IMR-90 (cell line): ENCODE results near the gene NUFIP2. TPM values are rescaled to one million over a fixed set of nuclear protein-coding genes. Genes with fewer than 3 reads are reported as not detected.

Experiments used
- ATAC-seq: fragments of 200-7000 bp; cut with Tn5 transposase; 2 replicates; pipeline ENCODE4 v1.9.1; 2020; ENCODE audit warnings: low read depth, mild to moderate bottlenecking, moderate library complexity
- BruUV-seq: library from RNA; stranded (reverse); fragments of 400-500 nt; replicated peaks from 2 replicates; lab custom pipeline; 2021; lab: Mats Ljungman, UMichigan
- CTCF ChIA-PET: fragments of 300-600 bp; formaldehyde crosslinking; extraction: SDS; loops from one replicate; lab custom pipeline; 2021; ENCODE audit warnings: antibody characterized with exemption; lab: Yijun Ruan, JAX
- POLR2A ChIA-PET: fragments of 300-600 bp; sonication (Branson Sonifier 250); formaldehyde crosslinking; loops from one replicate; lab custom pipeline; 2022; ENCODE audit warnings: antibody characterized with exemption; ENCODE audit not compliant: unreplicated experiment; lab: Charles Lee
- DNase-seq: peaks from one replicate; pipeline ENCODE4 v3.0.0; 2013
- H2AFZ ChIP-seq: replicated peaks from 2 replicates; pipeline ENCODE3; 2013; ENCODE audit warnings: low read length, mild to moderate bottlenecking; ENCODE audit not compliant: poor library complexity
- H2AK5ac ChIP-seq: 2 replicates; pipeline ENCODE4 v1.6.1; 2013; ENCODE audit warnings: low read depth, low read length, inconsistent platforms
- H2AK9ac ChIP-seq: replicated peaks from 2 replicates; pipeline ENCODE3; 2013; ENCODE audit warnings: mild to moderate bottlenecking, low read depth, low read length, moderate library complexity; ENCODE audit not compliant: poor library complexity
- H2BK120ac ChIP-seq: 2 replicates; pipeline ENCODE4 v1.6.1; 2013; ENCODE audit warnings: low read depth, low read length, inconsistent platforms
- H2BK15ac ChIP-seq: 3 replicates; pipeline ENCODE4 v1.6.1; 2013; ENCODE audit warnings: low read depth, low read length, inconsistent platforms
- H2BK20ac ChIP-seq: 2 replicates; pipeline ENCODE4 v1.6.1; 2013; ENCODE audit warnings: low read depth, mild to moderate bottlenecking, inconsistent platforms, low read length, moderate library complexity
- H2BK5ac ChIP-seq: 2 replicates; pipeline ENCODE4 v1.6.1; 2013; ENCODE audit warnings: mild to moderate bottlenecking, low read depth, low read length, inconsistent platforms; ENCODE audit not compliant: poor library complexity, severe bottlenecking
- H3K14ac ChIP-seq: replicated peaks from 2 replicates; pipeline ENCODE4 v1.6.1; 2013; ENCODE audit warnings: low read depth, low read length, inconsistent platforms
- H3K18ac ChIP-seq: 2 replicates; pipeline ENCODE4 v1.6.1; 2013; ENCODE audit warnings: low read depth, low read length, control low read depth
- H3K23ac ChIP-seq: 2 replicates; pipeline ENCODE4 v1.6.1; 2013; ENCODE audit warnings: low read depth, low read length, inconsistent platforms
- H3K27ac ChIP-seq: 2 replicates; pipeline ENCODE4 v1.5.1; 2013; ENCODE audit warnings: mild to moderate bottlenecking, control low read depth, low read length; ENCODE audit not compliant: insufficient read depth
- H3K27me3 ChIP-seq: 2 replicates; pipeline ENCODE4 v1.6.1; 2013; ENCODE audit warnings: low read length; ENCODE audit not compliant: control insufficient read depth, insufficient read depth
- H3K36me3 ChIP-seq: 2 replicates; pipeline ENCODE4 v1.6.1; 2013; ENCODE audit warnings: low read length, mixed read lengths; ENCODE audit not compliant: control insufficient read depth, insufficient read depth
- H3K4ac ChIP-seq: 2 replicates; pipeline ENCODE4 v1.6.1; 2013; ENCODE audit warnings: low read depth, low read length, inconsistent platforms
- H3K4me1 ChIP-seq: 2 replicates; pipeline ENCODE4 v1.6.1; 2013; ENCODE audit warnings: low read length, mixed read lengths; ENCODE audit not compliant: control insufficient read depth, insufficient read depth
- H3K4me2 ChIP-seq: 2 replicates; pipeline ENCODE4 v1.6.1; 2013; ENCODE audit warnings: low read depth, mild to moderate bottlenecking, control low read depth, low read length, moderate library complexity
- H3K4me3 ChIP-seq: 2 replicates; pipeline ENCODE4 v1.5.1; 2013; ENCODE audit warnings: low read depth, mild to moderate bottlenecking, control low read depth, low read length, moderate library complexity; ENCODE audit not compliant: insufficient read depth
- H3K56ac ChIP-seq: 2 replicates; pipeline ENCODE4 v1.6.1; 2013; ENCODE audit warnings: low read length, inconsistent platforms; ENCODE audit not compliant: insufficient read depth; ENCODE audit errors: extremely low read depth
- H3K79me1 ChIP-seq, 2 experiments: 2 replicates each; pipeline ENCODE4 v1.6.1; 2013; ENCODE audit warnings: low read length in 2 of 2, inconsistent platforms in 1 of 2, low read depth in 1 of 2
- H3K9ac ChIP-seq: 2 replicates; pipeline ENCODE4 v1.6.1; 2013; ENCODE audit warnings: low read depth, low read length, control low read depth
- H3K9me1 ChIP-seq: 2 replicates; pipeline ENCODE4 v1.6.1; 2013; ENCODE audit warnings: low read length, inconsistent platforms; ENCODE audit not compliant: insufficient read depth
- H3K9me3 ChIP-seq: 2 replicates; pipeline ENCODE4 v1.6.1; 2013; ENCODE audit warnings: low read length; ENCODE audit not compliant: control insufficient read depth, insufficient read depth
- H4K20me1 ChIP-seq: 2 replicates; pipeline ENCODE4 v1.6.1; 2013; ENCODE audit warnings: low read length, inconsistent platforms; ENCODE audit not compliant: insufficient read depth
- H4K5ac ChIP-seq: 2 replicates; pipeline ENCODE4 v1.6.1; 2013; ENCODE audit warnings: mild to moderate bottlenecking, low read depth, low read length, control low read depth
- H4K8ac ChIP-seq, 2 experiments: 2 replicates each; pipeline ENCODE4 v1.6.1; 2013; ENCODE audit warnings: low read depth in 2 of 2, low read length in 2 of 2, control low read depth in 1 of 2, inconsistent platforms in 1 of 2
- H4K91ac ChIP-seq: 2 replicates; pipeline ENCODE4 v1.6.1; 2013; ENCODE audit warnings: low read depth, low read length, inconsistent platforms; ENCODE audit not compliant: insufficient read depth
- BHLHE40 ChIP-seq: fragments of 150-350 bp; IDR thresholded peaks from 2 replicates; pipeline ENCODE4 v1.6.1; 2016; ENCODE audit warnings: mild to moderate bottlenecking, low read depth, low read length
- CHD1 ChIP-seq: IDR thresholded peaks from 2 replicates; pipeline ENCODE4 v1.6.1; 2012; ENCODE audit warnings: low read depth, low read length, improper control_type of control experiment
- FOS ChIP-seq: fragments of 150-350 bp; IDR thresholded peaks from 2 replicates; pipeline ENCODE4 v1.6.1; 2016; ENCODE audit warnings: low read depth, low read length
- MAFK ChIP-seq: IDR thresholded peaks from 2 replicates; pipeline ENCODE4 v1.6.1; 2012; ENCODE audit warnings: low read depth, low read length, improper control_type of control experiment
- MAZ ChIP-seq: IDR thresholded peaks from 2 replicates; pipeline ENCODE4 v1.6.1; 2012; ENCODE audit warnings: low read depth, mild to moderate bottlenecking, low read length, improper control_type of control experiment, moderate library complexity, borderline replicate concordance
- MXI1 ChIP-seq: IDR thresholded peaks from 2 replicates; pipeline ENCODE4 v1.6.1; 2012; ENCODE audit warnings: low read depth, mild to moderate bottlenecking, low read length, moderate library complexity, borderline replicate concordance
- NFE2L2 ChIP-seq: fragments of 150-350 bp; IDR thresholded peaks from 2 replicates; pipeline ENCODE4 v1.6.1; 2016; ENCODE audit warnings: low read depth, mild to moderate bottlenecking, low read length
- POLR2A ChIP-seq: IDR thresholded peaks from 2 replicates; pipeline ENCODE4 v1.6.1; 2012; ENCODE audit warnings: mild to moderate bottlenecking, low read depth, low read length
- RAD21 ChIP-seq: IDR thresholded peaks from 2 replicates; pipeline ENCODE4 v1.6.1; 2012; ENCODE audit warnings: low read length, improper control_type of control experiment
- RCOR1 ChIP-seq: IDR thresholded peaks from 2 replicates; pipeline ENCODE4 v1.6.1; 2012; ENCODE audit warnings: mild to moderate bottlenecking, low read length, improper control_type of control experiment; ENCODE audit not compliant: insufficient replicate concordance
- SMC3 ChIP-seq: fragments of 150-350 bp; IDR thresholded peaks from 2 replicates; pipeline ENCODE4 v1.6.1; 2016; ENCODE audit warnings: low read depth, mild to moderate bottlenecking, antibody characterized with exemption, low read length, moderate library complexity
- WGBS, 2 experiments: methylation state at CpG; one replicate each; pipeline versions ENCODE4 v1.1.5 to v1.1.7; 2013; ENCODE audit warnings: missing lambda C conversion rate in 2 of 2; ENCODE audit not compliant: insufficient read length in 1 of 2; ENCODE audit errors: extremely low coverage in 2 of 2; 5-methylcytosine and 5-hydroxymethylcytosine counted together
- dilution Hi-C: fragments of 300-500 bp; cut with HindIII; formaldehyde crosslinking; loops from one replicate; pipeline ENCODE4 v1.14.3; 2018; ENCODE audit warnings: low sequenced_read_pairs; ENCODE audit not compliant: unreplicated experiment
- in situ Hi-C: fragments of 300-500 bp; cut with MboI; formaldehyde crosslinking; loops from 3 replicates; pipeline ENCODE4 v1.14.3; 2019; ENCODE audit warnings: low sequenced_read_pairs, inconsistent platforms, mixed read lengths
- intact Hi-C: fragments of 100-400 bp; cut with micrococcal nuclease; formaldehyde crosslinking; loops from 2 replicates; pipeline ENCODE4 v1.10.0; 2022
- polyA plus RNA-seq, 3 experiments: library from polyadenylated mRNA; depleted of rRNA; stranded (reverse); fragments of >200 nt; gene quantifications; 2 replicates each; pipeline ENCODE4 v1.2.3, GENCODE V29; 2012; ENCODE audit warnings: low replicate concordance in 1 of 3
- total RNA-seq: library from RNA; depleted of rRNA; stranded (reverse); fragments of >200 nt; gene quantifications from 2 replicates; pipeline ENCODE4 v1.2.3, GENCODE V29; 2012
- TF ChIP-seq, protein P1 (sequence below): fragments of 150-350 bp; IDR thresholded peaks from 2 replicates; pipeline ENCODE4 v1.6.1; 2017; ENCODE audit warnings: mild to moderate bottlenecking, antibody characterized with exemption, low read length, low read depth
- TF ChIP-seq, protein P2 (sequence below): conservative IDR thresholded peaks from 2 replicates; pipeline ENCODE4 v1.5.1; 2012; ENCODE audit warnings: mild to moderate bottlenecking, low read depth, low read length, improper control_type of control experiment
- TF ChIP-seq, protein P3 (sequence below): fragments of 150-350 bp; IDR thresholded peaks from 2 replicates; pipeline ENCODE4 v1.6.1; 2016; ENCODE audit warnings: low read depth, mild to moderate bottlenecking, low read length, moderate library complexity, borderline replicate concordance

Gene NUFIP2
- total and polyA plus RNA-seq, 2 of the 4 experiments (the other 2 are of a cell fraction): 8.9 to 25.6 TPM

DNA sequence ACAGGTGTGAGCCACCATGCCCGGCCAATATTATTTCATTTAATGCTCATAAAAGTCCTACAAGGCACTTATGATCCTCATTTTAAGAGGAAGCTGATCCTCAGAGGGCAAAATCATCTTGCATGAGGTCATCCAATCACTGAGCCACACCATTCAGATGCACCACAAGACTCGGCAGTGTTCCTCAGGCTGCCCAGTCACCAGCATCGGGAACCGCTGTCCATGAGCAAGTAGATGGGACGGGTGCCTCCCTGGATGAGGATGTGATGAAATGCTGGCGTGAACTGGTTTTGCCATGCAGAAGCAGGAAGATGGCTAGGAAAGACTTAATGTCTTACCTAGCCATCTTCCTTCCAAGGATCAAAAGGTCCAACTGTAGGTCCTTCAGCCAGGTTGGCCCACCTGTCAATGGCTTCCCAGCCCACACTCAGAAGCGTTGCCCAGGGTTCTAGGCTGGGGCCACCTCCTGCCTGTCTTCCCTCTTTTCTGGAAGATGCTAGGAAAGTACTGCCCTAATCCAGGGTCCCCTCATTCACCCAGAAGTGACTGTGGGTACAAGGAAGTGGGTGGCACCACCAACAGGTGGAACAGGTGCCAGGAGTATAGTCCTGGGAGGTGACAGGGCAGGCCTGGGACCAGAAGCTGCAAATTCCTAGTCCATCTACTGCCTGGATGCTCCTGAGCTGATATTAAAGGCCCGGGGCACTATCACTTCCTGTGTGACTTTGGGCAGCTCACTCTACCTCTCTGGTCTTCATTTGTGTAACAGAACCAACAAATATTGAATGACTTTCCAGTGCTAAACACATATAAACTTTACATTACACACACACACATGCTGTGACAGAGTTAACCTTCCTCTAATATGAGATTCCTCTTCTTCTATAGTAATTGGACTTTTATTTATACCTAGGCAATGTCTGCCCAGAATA lies 79.5 kb downstream of the NUFIP2 start:
- no peak overlapping the region for H3K23ac ChIP-seq
- no peak overlapping the region for H4K91ac ChIP-seq
- BruUV-seq: no TSS peak
- peaks cover 2% of the 10 kb centered on the region; the same call in 1 of the 2 replicates for H3K4me1 ChIP-seq
- H3K9me1 ChIP-seq: peaks cover 15% of the 10 kb centered on the region
- H3K79me1 ChIP-seq: no peaks in the 10 kb centered on the region
- H2BK20ac ChIP-seq: no peak overlapping the region
- no peak overlapping the region for H3K4me3 ChIP-seq
- dilution Hi-C loops (no loop called here), in situ Hi-C loops (loop anchor here (5.0 kb wide), 1 partner anchor 67 kb away; no protein-coding TSS in a partner anchor), intact Hi-C loops (no loop called here)
- no peaks in the 10 kb centered on the region for H4K20me1 ChIP-seq
- no peak overlapping the region for H3K4ac ChIP-seq
- H4K8ac ChIP-seq: no peak overlapping the region
- H2BK120ac ChIP-seq: no peak overlapping the region
- H2BK15ac ChIP-seq: no peak overlapping the region
- no peak overlapping the region for H2AFZ ChIP-seq
- no peak overlapping the region for H3K56ac ChIP-seq
- 0 out of 2 replicates have a peak overlapping the region, but pooled peaks have one; percentile 2 for H2AK5ac ChIP-seq
- no peaks in the 10 kb centered on the region for H3K36me3 ChIP-seq
- H2AK9ac ChIP-seq: no peak overlapping the region
- H3K4me2 ChIP-seq: no peak overlapping the region
- 100% methylated on average over 2 of the region's 8 CpGs; no CpG with 5 or more reads in 1 of the 2 experiments for WGBS, 2 experiments
- H3K27ac ChIP-seq: no peak overlapping the region
- DNase-seq (no peak), ATAC-seq (no peak)
- H3K18ac ChIP-seq: no peak overlapping the region
- no peak overlapping the region for H3K14ac ChIP-seq
- no peaks in the 10 kb centered on the region for H3K9me3 ChIP-seq
- H2BK5ac ChIP-seq: no peak overlapping the region
- ChIA-PET CTCF (interaction anchor here (0.9 to 3.4 kb wide), 4 partner anchors 66 to 155 kb away, joined by 3 to 13 read pairs (median 4); no protein-coding TSS in a partner anchor), POLR2A (no interaction called here)
- H3K9ac ChIP-seq: no peak overlapping the region
- H4K5ac ChIP-seq: no peak overlapping the region
- no peaks in the 10 kb centered on the region for H3K27me3 ChIP-seq
- TF ChIP-seq RAD21 (no peak), MAZ (no peak), SMC3 (no peak), NFE2L2 (no peak), BHLHE40 (no peak), POLR2A (no peak), RCOR1 (no peak), MAFK (no peak), MXI1 (no peak), FOS (no peak), CHD1 (no peak)
- TF ChIP-seq, protein P1, sequence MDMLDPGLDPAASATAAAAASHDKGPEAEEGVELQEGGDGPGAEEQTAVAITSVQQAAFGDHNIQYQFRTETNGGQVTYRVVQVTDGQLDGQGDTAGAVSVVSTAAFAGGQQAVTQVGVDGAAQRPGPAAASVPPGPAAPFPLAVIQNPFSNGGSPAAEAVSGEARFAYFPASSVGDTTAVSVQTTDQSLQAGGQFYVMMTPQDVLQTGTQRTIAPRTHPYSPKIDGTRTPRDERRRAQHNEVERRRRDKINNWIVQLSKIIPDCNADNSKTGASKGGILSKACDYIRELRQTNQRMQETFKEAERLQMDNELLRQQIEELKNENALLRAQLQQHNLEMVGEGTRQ: no peak
- TF ChIP-seq, protein P2, sequence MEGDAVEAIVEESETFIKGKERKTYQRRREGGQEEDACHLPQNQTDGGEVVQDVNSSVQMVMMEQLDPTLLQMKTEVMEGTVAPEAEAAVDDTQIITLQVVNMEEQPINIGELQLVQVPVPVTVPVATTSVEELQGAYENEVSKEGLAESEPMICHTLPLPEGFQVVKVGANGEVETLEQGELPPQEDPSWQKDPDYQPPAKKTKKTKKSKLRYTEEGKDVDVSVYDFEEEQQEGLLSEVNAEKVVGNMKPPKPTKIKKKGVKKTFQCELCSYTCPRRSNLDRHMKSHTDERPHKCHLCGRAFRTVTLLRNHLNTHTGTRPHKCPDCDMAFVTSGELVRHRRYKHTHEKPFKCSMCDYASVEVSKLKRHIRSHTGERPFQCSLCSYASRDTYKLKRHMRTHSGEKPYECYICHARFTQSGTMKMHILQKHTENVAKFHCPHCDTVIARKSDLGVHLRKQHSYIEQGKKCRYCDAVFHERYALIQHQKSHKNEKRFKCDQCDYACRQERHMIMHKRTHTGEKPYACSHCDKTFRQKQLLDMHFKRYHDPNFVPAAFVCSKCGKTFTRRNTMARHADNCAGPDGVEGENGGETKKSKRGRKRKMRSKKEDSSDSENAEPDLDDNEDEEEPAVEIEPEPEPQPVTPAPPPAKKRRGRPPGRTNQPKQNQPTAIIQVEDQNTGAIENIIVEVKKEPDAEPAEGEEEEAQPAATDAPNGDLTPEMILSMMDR: no peak
- TF ChIP-seq, protein P3, sequence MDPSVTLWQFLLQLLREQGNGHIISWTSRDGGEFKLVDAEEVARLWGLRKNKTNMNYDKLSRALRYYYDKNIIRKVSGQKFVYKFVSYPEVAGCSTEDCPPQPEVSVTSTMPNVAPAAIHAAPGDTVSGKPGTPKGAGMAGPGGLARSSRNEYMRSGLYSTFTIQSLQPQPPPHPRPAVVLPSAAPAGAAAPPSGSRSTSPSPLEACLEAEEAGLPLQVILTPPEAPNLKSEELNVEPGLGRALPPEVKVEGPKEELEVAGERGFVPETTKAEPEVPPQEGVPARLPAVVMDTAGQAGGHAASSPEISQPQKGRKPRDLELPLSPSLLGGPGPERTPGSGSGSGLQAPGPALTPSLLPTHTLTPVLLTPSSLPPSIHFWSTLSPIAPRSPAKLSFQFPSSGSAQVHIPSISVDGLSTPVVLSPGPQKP: no peak
